WTC11 (cell line): ENCODE measurements around the gene PRDM1. TPM values are rescaled to one million over a fixed set of nuclear protein-coding genes. Genes with fewer than 3 reads are reported as not detected.

Experiments
- ATAC-seq: fragments of 200-7000 bp; cut with Tn5 transposase; 2 replicates; pipeline ENCODE4 v1.10.0; 2021; ENCODE audit warnings: mild to moderate bottlenecking, moderate library complexity
- CTCF ChIA-PET: fragments of 300-600 bp; sonication (Branson Sonifier 250); formaldehyde crosslinking; loops from one replicate; lab custom pipeline; 2021; ENCODE audit warnings: antibody characterized with exemption; lab: Charles Lee
- POLR2A ChIA-PET: fragments of 350-600 bp; sonication (Branson Sonifier 250); formaldehyde crosslinking; loops from one replicate; lab custom pipeline; 2021; ENCODE audit warnings: antibody characterized with exemption; lab: Charles Lee
- DNase-seq: peaks from one replicate; pipeline ENCODE4 v3.0.0; 2021; ENCODE audit warnings: low spot score
- H3K27ac Mint-ChIP-seq: 2 replicates; pipeline ENCODE4 v1.8.0; 2021; ENCODE audit warnings: mixed read lengths
- H3K27me3 Mint-ChIP-seq: 2 replicates; pipeline ENCODE4 v1.8.0; 2021; ENCODE audit warnings: low read depth, mild to moderate bottlenecking, moderate library complexity, mixed read lengths
- H3K36me3 Mint-ChIP-seq: 2 replicates; pipeline ENCODE4 v1.8.0; 2021; ENCODE audit warnings: mixed read lengths
- H3K4me1 Mint-ChIP-seq: 2 replicates; pipeline ENCODE4 v1.8.0; 2022; ENCODE audit warnings: mixed read lengths
- H3K4me3 Mint-ChIP-seq: 2 replicates; pipeline ENCODE4 v1.8.0; 2021; ENCODE audit warnings: mild to moderate bottlenecking, moderate library complexity, mixed read lengths
- H3K9me3 Mint-ChIP-seq: 2 replicates; pipeline ENCODE4 v1.8.0; 2021; ENCODE audit warnings: mixed read lengths
- AFF4 ChIP-seq: sonication (generic); formaldehyde crosslinking; IDR thresholded peaks from 2 replicates; pipeline ENCODE4 v1.8.1; 2023; ENCODE audit warnings: mild to moderate bottlenecking, missing genetic modification reagents, borderline replicate concordance
- AR ChIP-seq: fragments of 250-450 bp; sonication (Bioruptor Pico); IDR thresholded peaks from 2 replicates; pipeline ENCODE4 v1.9.0; 2021; ENCODE audit warnings: mild to moderate bottlenecking
- CREB1 ChIP-seq: sonication (generic); formaldehyde crosslinking; IDR thresholded peaks from 2 replicates; pipeline ENCODE4 v1.8.0; 2023; ENCODE audit warnings: mild to moderate bottlenecking, missing genetic modification reagents
- E2F5 ChIP-seq: sonication (generic); formaldehyde crosslinking; IDR thresholded peaks from 2 replicates; pipeline ENCODE4 v1.8.1; 2022; ENCODE audit warnings: mild to moderate bottlenecking, moderate library complexity, missing genetic modification reagents
- EMX1 ChIP-seq: fragments of 250-450 bp; sonication (Bioruptor Pico); IDR thresholded peaks from 2 replicates; pipeline ENCODE4 v1.8.0; 2021; ENCODE audit warnings: mild to moderate bottlenecking
- ETV6 ChIP-seq: sonication (generic); formaldehyde crosslinking; IDR thresholded peaks from 2 replicates; pipeline ENCODE4 v1.8.1; 2022; ENCODE audit warnings: mild to moderate bottlenecking, missing genetic modification reagents
- HMGA2 ChIP-seq: fragments of 250-450 bp; sonication (Bioruptor Pico); IDR thresholded peaks from 2 replicates; pipeline ENCODE4 v1.4.0; 2021; ENCODE audit warnings: mild to moderate bottlenecking, moderate library complexity
- IRF1 ChIP-seq: sonication (generic); formaldehyde crosslinking; IDR thresholded peaks from 2 replicates; pipeline ENCODE4 v1.8.0; 2023; ENCODE audit warnings: missing genetic modification reagents
- JUN ChIP-seq: sonication (generic); formaldehyde crosslinking; IDR thresholded peaks from 2 replicates; pipeline ENCODE4 v1.8.0; 2023; ENCODE audit warnings: mild to moderate bottlenecking, missing genetic modification reagents
- NFYB ChIP-seq: sonication (generic); formaldehyde crosslinking; conservative IDR thresholded peaks from 2 replicates; pipeline ENCODE4 v1.8.0; 2022; ENCODE audit warnings: low read depth, missing genetic modification reagents
- NR1H2 ChIP-seq: sonication (generic); formaldehyde crosslinking; IDR thresholded peaks from 2 replicates; pipeline ENCODE4 v1.9.0; 2021; ENCODE audit warnings: mild to moderate bottlenecking, moderate library complexity, missing genetic modification reagents
- NR2C2 ChIP-seq: sonication (generic); formaldehyde crosslinking; IDR thresholded peaks from 2 replicates; pipeline ENCODE4 v1.8.0; 2022; ENCODE audit warnings: mild to moderate bottlenecking, missing genetic modification reagents
- NR3C1 ChIP-seq: sonication (generic); formaldehyde crosslinking; conservative IDR thresholded peaks from 2 replicates; pipeline ENCODE4 v1.8.1; 2023; ENCODE audit warnings: low read depth, mild to moderate bottlenecking, missing genetic modification reagents
- PRRX2 ChIP-seq: fragments of 250-450 bp; sonication (Bioruptor Pico); IDR thresholded peaks from 2 replicates; pipeline ENCODE4 v1.8.0; 2021; ENCODE audit warnings: mild to moderate bottlenecking
- ZMAT4 ChIP-seq: fragments of 250-450 bp; sonication (Bioruptor Pico); IDR thresholded peaks from 2 replicates; pipeline ENCODE4 v1.9.0; 2021; ENCODE audit warnings: mild to moderate bottlenecking
- ZNF263 ChIP-seq: sonication (generic); formaldehyde crosslinking; IDR thresholded peaks from 2 replicates; pipeline ENCODE4 v1.8.1; 2022; ENCODE audit warnings: low read depth, mild to moderate bottlenecking, moderate library complexity, missing genetic modification reagents
- ZNF512 ChIP-seq: sonication (generic); formaldehyde crosslinking; IDR thresholded peaks from 2 replicates; pipeline ENCODE4 v1.8.1; 2022; ENCODE audit warnings: missing genetic modification reagents, borderline replicate concordance
- ZNF671 ChIP-seq: fragments of 250-450 bp; sonication (Bioruptor Pico); IDR thresholded peaks from 2 replicates; pipeline ENCODE4 v1.8.0; 2021; ENCODE audit warnings: mild to moderate bottlenecking
- total RNA-seq: library from RNA; stranded (reverse); gene quantifications from 3 replicates; pipeline ENCODE4 v1.2.3, GENCODE V29; 2021

Gene PRDM1
- total RNA-seq, 1 experiment from 2014 or later: 1.8 TPM

- Mint-ChIP-seq H3K9me3 (no peaks in the 10 kb centered on the region), H3K27me3 (no peaks in the 10 kb centered on the region), H3K4me3 (no peak overlapping the region), H3K27ac (no peak overlapping the region), H3K36me3 (no peaks in the 10 kb centered on the region), H3K4me1 (no peaks in the 10 kb centered on the region)
- CTCF ChIA-PET: interaction anchor here (1.1 kb wide), 1 partner anchor 134 kb away, joined by 4 read pairs; no protein-coding TSS in a partner anchor
- POLR2A ChIA-PET: no interaction called here
- ATAC-seq (no peak), DNase-seq (no peak)
- TF ChIP-seq ZNF512 (CRISPR knock-in tag) (no peak), JUN (no peak), IRF1 (CRISPR knock-in tag) (no peak), ZNF671 (CRISPR knock-in tag) (no peak)
Measured at GRCh38 chr6:106126482-106126881, 40.3 kb downstream of the PRDM1 start.

- Mint-ChIP-seq H3K27ac (no peak overlapping the region), H3K4me1 (peaks cover 2% of the 10 kb centered on the region; the same call in 1 of the 2 replicates), H3K36me3 (no peaks in the 10 kb centered on the region), H3K9me3 (no peaks in the 10 kb centered on the region), H3K4me3 (no peak overlapping the region), H3K27me3 (no peaks in the 10 kb centered on the region; the same call in 1 of the 2 replicates)
- ATAC-seq (no peak), DNase-seq (no peak)
- ChIA-PET POLR2A (no interaction called here), CTCF (no interaction called here)
- TF ChIP-seq CREB1 (no peak), ZNF263 (no peak), EMX1 (CRISPR knock-in tag) (no peak), AR (CRISPR knock-in tag) (no peak), AFF4 (CRISPR knock-in tag) (no peak), HMGA2 (CRISPR knock-in tag) (no peak), NR2C2 (no peak), ETV6 (CRISPR knock-in tag) (no peak), NFYB (CRISPR knock-in tag) (no peak), E2F5 (CRISPR knock-in tag) (no peak), ZMAT4 (no peak), PRRX2 (CRISPR knock-in tag) (no peak), NR3C1 (no peak), NR1H2 (CRISPR knock-in tag) (no peak)
Measured at GRCh38 chr6:106128981-106129781, 43.0 kb downstream of the PRDM1 start.
